GM21381 (cell line): ENCODE data around the gene MBLAC1.

Source experiments
- ATAC-seq: cut with Tn5 transposase; IDR thresholded peaks from one replicate; pipeline ENCODE4 v1.9.1; 2021; ENCODE audit warnings: mild to moderate bottlenecking, moderate library complexity; ENCODE audit not compliant: unreplicated experiment

MBLAC1 gene

DNA sequence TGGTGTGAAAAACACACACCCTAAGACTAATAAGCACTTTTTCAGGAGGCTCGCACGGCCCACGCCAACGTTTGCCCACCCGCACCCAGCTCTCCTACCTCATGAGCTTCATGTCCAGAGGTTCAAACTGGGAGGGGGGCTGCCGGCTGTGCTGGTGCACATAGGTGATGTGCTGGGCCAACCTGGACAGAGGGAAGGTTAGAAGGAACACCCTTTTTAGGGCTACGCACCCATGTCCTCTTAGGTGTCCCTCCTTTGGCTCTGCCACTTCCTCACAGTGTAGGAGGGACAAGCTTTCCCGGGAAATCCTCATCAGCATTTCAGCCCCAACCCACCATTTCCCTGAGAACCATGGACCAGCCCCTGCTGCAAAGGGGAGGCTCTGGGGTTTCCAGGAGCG, 31.5 kb upstream of the MBLAC1 start:
- ATAC-seq: no peak

GRCh38 chr7:100095704-100096103, 31.1 kb upstream of the MBLAC1 start:
- ATAC-seq: no peak

DNA sequence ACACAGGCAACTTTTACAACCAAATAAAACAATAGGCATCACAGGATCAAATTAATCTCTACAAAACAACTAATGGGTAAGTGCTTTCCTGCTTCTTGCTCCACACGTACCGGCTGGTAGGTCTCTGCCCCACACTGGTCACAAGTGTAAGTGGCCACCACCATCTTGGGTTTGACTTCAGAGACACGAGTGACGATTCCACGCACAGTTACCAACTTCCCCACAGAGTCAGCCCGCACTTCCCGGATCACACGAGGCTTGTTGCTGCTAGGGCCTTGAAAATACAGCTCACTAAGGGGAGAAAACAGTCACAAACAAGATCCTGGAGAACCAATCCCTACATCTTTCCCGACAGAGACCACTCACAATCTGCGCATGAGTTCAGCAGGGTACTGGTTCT, 27.9 kb upstream of the MBLAC1 start:
- no peak for ATAC-seq

GRCh38 chr7:100099452-100099851, 27.3 kb upstream of the MBLAC1 start:
- no peak for ATAC-seq

DNA sequence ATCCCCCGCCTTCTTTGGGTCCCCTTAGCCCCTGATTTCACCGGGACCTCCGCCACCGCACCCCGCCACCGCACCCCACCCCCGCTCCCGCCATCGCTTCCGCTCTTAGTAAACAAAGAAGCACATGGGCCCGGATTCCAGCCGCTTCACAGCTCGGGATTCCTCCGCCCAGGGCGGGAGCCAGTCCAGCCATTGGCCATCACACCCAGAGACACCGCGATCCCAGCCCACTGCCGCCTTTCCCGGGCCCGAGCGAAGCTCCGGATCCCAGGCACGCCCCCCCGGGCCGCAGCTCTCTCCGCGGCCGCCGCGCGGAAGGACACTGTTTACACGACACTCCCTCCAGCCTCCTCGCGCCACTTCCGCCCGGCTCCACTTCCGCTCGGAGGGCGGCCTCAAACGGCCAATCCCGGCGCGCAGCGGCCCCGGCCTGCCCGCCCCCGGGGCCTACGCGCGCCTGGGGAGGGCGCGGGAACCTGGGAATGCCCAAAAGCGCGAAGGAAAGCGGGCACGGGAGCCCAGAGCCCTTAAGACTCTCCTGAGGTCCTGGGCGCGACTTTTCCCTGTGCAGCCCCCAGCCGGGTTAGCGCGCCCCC, 26.2 kb upstream of the MBLAC1 start:
- peak; percentile 60 for ATAC-seq

GRCh38 chr7:100101016-100101862, 25.5 kb upstream of the MBLAC1 start, which contains the start of the genes AP4M1 and MCM7:
TSS of gene AP4M1 (plus strand) at chr7:100101643. CDS start at chr7:100101715, 72 bp downstream.
TSS of gene MCM7 (minus strand) at chr7:100101397. CDS start at chr7:100101294, 103 bp downstream.
- peak; percentile 78 for ATAC-seq

DNA sequence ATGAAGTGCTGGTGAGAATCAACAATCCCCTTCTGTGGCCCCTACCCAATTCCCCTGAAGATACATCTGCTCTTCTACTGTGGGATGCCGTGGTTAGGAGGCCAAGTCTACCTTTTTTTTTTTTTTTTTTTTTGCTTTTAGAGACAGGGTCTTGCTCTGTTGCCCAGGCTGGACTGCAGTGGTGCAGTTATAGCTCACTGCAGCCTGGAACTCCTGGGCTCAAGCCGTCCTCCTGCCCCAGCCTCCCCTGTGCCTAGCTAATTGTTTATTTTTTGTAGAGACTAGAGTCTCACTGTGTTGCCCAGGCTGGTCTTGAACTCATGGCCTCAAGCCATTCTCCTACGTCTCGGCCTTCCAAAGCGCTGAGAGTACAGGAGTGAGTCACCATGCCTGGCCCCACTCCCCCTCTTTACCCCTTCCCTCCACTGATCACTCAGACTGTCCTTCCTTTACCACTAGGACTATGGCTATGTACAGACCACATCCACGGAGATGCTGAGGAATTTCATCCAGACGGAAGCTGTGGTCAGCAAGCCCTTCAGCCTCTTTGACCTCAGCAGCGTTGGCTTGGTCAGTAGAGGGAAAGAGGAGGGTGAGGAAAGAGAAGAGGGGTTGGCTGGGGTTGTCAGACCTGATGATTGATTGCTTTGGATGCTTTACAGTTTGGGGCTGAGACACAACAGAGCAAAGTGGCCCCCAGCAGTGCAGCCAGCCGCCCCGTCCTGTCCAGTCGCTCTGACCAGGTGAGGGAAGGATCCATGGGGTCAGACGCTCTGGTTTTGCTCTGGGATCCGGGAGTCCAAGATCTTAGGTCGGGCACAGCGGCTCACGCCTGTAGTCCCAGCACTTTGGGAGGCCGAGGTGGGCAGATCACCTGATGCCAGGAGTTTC, 23.6 kb upstream of the MBLAC1 start:
- no peak for ATAC-seq

DNA sequence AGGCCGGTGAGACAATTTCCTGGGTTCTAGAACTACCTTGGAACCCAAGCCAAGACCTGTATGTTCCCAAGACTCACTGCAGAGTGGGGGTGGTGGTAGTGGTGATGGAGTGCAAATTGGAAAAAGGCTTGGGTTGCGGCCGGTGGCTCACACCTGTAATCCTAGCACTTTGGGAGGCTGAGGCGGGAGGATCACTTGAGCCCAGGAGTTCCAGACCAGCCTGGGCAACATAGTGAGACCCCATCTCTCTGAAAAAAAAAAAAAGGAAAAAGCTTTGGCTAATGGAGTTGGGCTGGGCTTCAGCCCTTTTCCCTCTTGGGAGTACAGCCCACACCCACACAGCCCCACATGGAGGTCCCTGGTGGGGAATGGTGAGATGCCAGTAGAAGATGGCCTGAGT, 21.2 kb upstream of the MBLAC1 start:
- no peak for ATAC-seq

DNA sequence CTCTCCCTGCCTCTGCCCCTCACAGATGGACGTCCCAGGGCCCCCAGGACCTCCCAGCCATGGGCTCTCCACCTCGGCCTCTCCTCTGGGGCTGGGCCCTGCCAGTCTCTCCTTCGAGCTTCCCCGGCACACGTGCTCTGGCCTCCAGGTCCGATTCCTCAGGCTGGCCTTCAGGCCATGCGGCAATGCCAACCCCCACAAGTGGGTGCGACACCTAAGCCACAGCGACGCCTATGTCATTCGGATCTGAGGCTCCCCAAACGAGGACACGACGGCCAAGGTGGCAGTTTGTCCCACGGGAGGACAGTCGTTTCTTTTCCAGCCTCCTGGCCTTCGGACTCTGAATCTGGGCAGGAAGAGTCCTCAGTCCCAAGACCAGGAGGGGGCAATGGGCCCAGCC, 20.1 kb upstream of the MBLAC1 start:
- ATAC-seq: no peak

DNA sequence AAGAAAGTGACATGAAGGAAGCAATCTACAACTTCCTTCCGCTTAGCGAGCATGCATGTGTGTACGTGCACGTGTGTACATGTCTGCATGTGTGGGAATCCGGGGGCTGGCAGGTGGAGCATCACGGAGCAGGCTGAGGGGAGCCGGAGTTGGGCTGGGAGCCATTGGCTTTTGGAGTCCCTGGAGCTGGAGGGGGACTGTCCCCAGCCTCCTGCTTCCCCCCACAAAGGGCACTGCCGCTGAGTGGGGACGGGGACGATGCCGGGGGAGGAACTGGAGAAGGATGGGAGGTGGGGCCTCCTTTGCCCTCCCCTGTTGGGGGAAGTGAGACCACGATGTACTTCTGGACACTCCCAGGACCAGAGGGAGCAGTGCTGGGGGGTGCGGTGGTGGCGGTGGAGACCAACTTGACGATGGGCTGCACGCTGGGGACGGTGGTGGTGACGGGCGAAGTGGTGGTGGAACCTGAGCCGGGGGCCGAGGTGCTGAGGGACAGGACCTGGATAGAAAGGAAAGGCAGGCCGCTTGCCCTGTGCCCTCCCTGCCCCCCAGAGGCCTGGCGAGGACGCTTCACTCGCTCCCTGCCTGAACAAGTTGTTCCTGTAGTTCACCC, 19.5 kb upstream of the MBLAC1 start:
- no peak for ATAC-seq

GRCh38 chr7:100107890-100108289, 18.9 kb upstream of the MBLAC1 start:
- no peak for ATAC-seq

DNA sequence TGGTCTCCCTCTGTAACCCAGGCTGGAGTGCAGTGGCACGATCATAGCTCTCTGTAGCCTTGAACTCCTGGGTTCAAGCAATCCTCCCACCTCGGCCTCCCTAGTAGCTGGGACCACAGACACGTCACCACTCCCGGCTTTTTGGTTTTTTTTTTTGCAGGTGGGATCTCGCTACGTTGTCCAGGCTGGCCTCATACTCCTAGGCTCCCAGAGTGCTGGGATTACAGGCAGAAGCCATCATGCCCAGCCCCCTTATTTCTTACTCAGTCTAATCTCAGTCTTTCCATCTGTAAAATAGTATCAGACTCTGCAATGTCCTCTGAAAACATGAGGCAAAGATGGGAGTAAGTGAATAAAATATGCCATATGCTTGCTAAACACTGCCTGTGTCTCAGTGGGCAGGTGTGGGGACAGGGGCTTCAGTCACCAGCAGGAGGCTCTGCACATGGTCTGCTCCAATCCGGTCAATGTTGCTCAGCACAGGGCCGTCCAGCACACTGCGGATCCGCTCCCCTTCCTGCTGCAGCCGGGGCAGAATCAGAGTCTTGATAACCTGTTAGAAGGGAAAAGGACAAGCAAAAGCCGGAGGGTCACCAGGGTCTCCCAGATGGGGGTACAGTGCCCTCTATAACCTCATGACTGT, 17.1 kb upstream of the MBLAC1 start:
- ATAC-seq: no peak

- no peak for ATAC-seq
These were observed 15.6 kb upstream of the MBLAC1 start for GRCh38 chr7:100111156-100111555.

DNA sequence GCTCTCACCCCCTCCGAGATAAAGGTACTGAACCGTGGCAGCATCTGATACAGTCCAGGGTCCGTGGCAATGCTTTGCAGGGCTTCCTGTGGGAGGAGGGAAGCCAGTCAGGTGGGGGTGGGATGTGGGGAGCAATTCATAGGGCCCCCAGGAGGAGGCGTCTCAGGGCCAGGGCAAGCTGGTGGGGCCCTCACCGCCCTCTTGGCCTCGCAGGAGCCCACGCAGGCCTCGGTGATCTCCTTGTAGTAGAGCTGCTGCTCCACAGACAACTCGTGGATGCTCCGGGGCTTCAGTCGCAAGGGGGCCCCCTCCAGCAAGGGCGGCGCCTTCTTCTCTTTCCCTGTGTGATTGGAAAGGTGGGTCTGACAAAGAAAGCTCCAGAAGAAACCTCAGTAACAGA, 14.9 kb upstream of the MBLAC1 start:
- ATAC-seq: no peak

GRCh38 chr7:100115026-100115425, 11.7 kb upstream of the MBLAC1 start:
- ATAC-seq: no peak

GRCh38 chr7:100118388-100119071, 8.2 kb upstream of the MBLAC1 start:
- no peak for ATAC-seq

GRCh38 chr7:100119072-100119969, 7.4 kb upstream of the MBLAC1 start, which contains the start of the genes CNPY4 and TAF6:
TSS of gene CNPY4 (plus strand) at chr7:100119634. CDS start at chr7:100119745, 111 bp downstream.
TSS of gene TAF6 (minus strand) at chr7:100119358. CDS start at chr7:100114209, 5,149 bp downstream.
- peak; percentile 73 for ATAC-seq

GRCh38 chr7:100119970-100120732, 6.6 kb upstream of the MBLAC1 start:
- peak; percentile 27 for ATAC-seq
